HEK293T (cell line): ENCODE measurements around the gene ADH1C.

Experiments used
- CTBP1 ChIP-seq: fragments of 450-650 bp; IDR thresholded peaks from 2 replicates; pipeline ENCODE4 v1.6.1; 2016; ENCODE audit warnings: borderline replicate concordance
- SP1 ChIP-seq: fragments of 450-650 bp; IDR thresholded peaks from 2 replicates; pipeline ENCODE4 v1.6.1; 2017
- SUZ12 ChIP-seq: fragments of 450-650 bp; IDR thresholded peaks from 2 replicates; pipeline ENCODE4 v1.6.1; 2016; ENCODE audit warnings: mild to moderate bottlenecking
- TARDBP ChIP-seq: fragments of 450-650 bp; IDR thresholded peaks from 2 replicates; pipeline ENCODE4 v1.6.1; 2016

GRCh38 chr4:99324361-99324760 is 28.2 kb downstream of the ADH1C start:
- no peak for TF ChIP-seq SP1
- no peak for TF ChIP-seq CTBP1
- no peak for TF ChIP-seq SUZ12
- no peak for TF ChIP-seq TARDBP
